Esophagus (tissue), 2 donors: ENCODE data around the gene FDX2. TPM values are rescaled to one million over a fixed set of nuclear protein-coding genes. Genes with fewer than 3 reads are reported as not detected.

ENCODE experiments used
- H3K27ac ChIP-seq, 2 donors: one replicate each; pipeline ENCODE4 v1.5.1; 2013; ENCODE audit warnings: low read depth in 2 of 2, mild to moderate bottlenecking in 2 of 2, inconsistent platforms in 1 of 2, low read length in 1 of 2, moderate library complexity in 1 of 2
- H3K27me3 ChIP-seq, 2 donors: one replicate each; pipeline ENCODE4 v1.6.1; 2013; ENCODE audit warnings: low read length in 2 of 2, control low read depth in 1 of 2, mild to moderate bottlenecking in 1 of 2; ENCODE audit not compliant: insufficient read depth in 2 of 2, control insufficient read depth in 1 of 2
- H3K36me3 ChIP-seq, 2 donors: one replicate each; pipeline ENCODE4 v1.6.1; 2013; ENCODE audit warnings: low read length in 1 of 2; ENCODE audit not compliant: control insufficient read depth in 2 of 2, insufficient read depth in 2 of 2
- H3K4me1 ChIP-seq, 2 donors: one replicate each; pipeline ENCODE4 v1.6.1; 2013; ENCODE audit warnings: low read length in 1 of 2; ENCODE audit not compliant: control insufficient read depth in 2 of 2, insufficient read depth in 2 of 2
- H3K4me3 ChIP-seq, 2 donors: one replicate each; pipeline ENCODE4 v1.5.1; 2013; ENCODE audit warnings: low read length in 2 of 2, mild to moderate bottlenecking in 2 of 2, low read depth in 1 of 2, moderate library complexity in 1 of 2
- H3K9me3 ChIP-seq, 2 donors: one replicate each; pipeline ENCODE4 v1.6.1; 2013; ENCODE audit warnings: mild to moderate bottlenecking in 2 of 2, low read depth in 1 of 2, low read length in 1 of 2, moderate library complexity in 1 of 2; ENCODE audit not compliant: control insufficient read depth in 2 of 2, insufficient read depth in 1 of 2
- WGBS, 2 donors: extraction: QIAGEN DNeasy Blood & Tissue Kit; methylation state at CpG; one replicate each; pipeline ENCODE4 v1.1.7; 2013; 5-methylcytosine and 5-hydroxymethylcytosine counted together
- polyA plus RNA-seq, 2 donors: library from polyadenylated mRNA; stranded (reverse); fragments of 200-250 nt; gene quantifications; one replicate each; pipeline ENCODE4 v1.2.3, GENCODE V29; 2013
- donor health status: healthy with polysubstance abuse.
- donor health status: Bipolar disorder and iron deficiency.

Gene FDX2
- polyA plus RNA-seq, 2 donors: 18.3 to 18.5 TPM

GRCh38 chr19:10271543-10272086 is 44.2 kb downstream of the FDX2 start:
- peaks cover 5 to 7% of the 10 kb centered on the region in 2 donors for H3K4me1 ChIP-seq
- no peaks in the 10 kb centered on the region for H3K36me3 ChIP-seq
- no peaks in the 10 kb centered on the region for H3K27me3 ChIP-seq
- 27 to 30% methylated on average over 12 of the region's 12 CpGs for WGBS, 2 donors
- peak overlapping the region; percentile 73 to 86 for H3K27ac ChIP-seq
- peak overlapping the region; percentile 42 to 46 for H3K4me3 ChIP-seq
- no peaks in the 10 kb centered on the region for H3K9me3 ChIP-seq

GRCh38 chr19:10270616-10271394 is 45.0 kb downstream of the FDX2 start, which contains the start of gene ICAM1:
TSS of gene ICAM1 (plus strand) at chr19:10271120. CDS start at chr19:10271160, 40 bp downstream.
- Histone ChIP-seq H3K27me3 (no peaks in the 10 kb centered on the region), H3K27ac (peak within 1 kb of the TSS; percentile 73 to 86), H3K36me3 (no peaks in the 10 kb centered on the region), H3K9me3 (no peaks in the 10 kb centered on the region), H3K4me3 (peak within 1 kb of the TSS; percentile 46 to 51), H3K4me1 (peaks cover 5 to 7% of the 10 kb centered on the region in 2 donors)
- 2 to 3% methylated on average over 51 of the region's 51 CpGs for WGBS, 2 donors

- WGBS, 2 donors: 2 to 3% methylated on average over 37 of the region's 37 CpGs
- Histone ChIP-seq H3K4me3 (peak overlapping the region; percentile 46 to 51), H3K4me1 (peaks cover 5 to 7% of the 10 kb centered on the region in 2 donors), H3K36me3 (no peaks in the 10 kb centered on the region), H3K9me3 (no peaks in the 10 kb centered on the region), H3K27ac (peak overlapping the region; percentile 73 to 86), H3K27me3 (no peaks in the 10 kb centered on the region)
Observed at GRCh38 chr19:10270180-10270615, 45.6 kb downstream of the FDX2 start.

- H3K4me1 ChIP-seq: peaks cover 5 to 7% of the 10 kb centered on the region in 2 donors
- WGBS, 2 donors: 3% methylated on average over 59 of the region's 59 CpGs
- no peaks in the 10 kb centered on the region for H3K36me3 ChIP-seq
- peak overlapping the region; percentile 46 to 51 for H3K4me3 ChIP-seq
- no peaks in the 10 kb centered on the region for H3K27me3 ChIP-seq
- H3K9me3 ChIP-seq: no peaks in the 10 kb centered on the region
- peak overlapping the region; percentile 73 to 86 for H3K27ac ChIP-seq
Observed at GRCh38 chr19:10269333-10270179, 46.3 kb downstream of the FDX2 start.

- Histone ChIP-seq H3K27ac (peak overlapping the region in 1 of 2 donors; percentile 53), H3K4me1 (peaks cover 5 to 7% of the 10 kb centered on the region in 2 donors), H3K27me3 (no peaks in the 10 kb centered on the region), H3K4me3 (no peak overlapping the region), H3K9me3 (no peaks in the 10 kb centered on the region), H3K36me3 (no peaks in the 10 kb centered on the region)
- 58 to 68% methylated on average over 5 to 6 of the region's 6 CpGs for WGBS, 2 donors
Observed at GRCh38 chr19:10268071-10268470, 47.7 kb downstream of the FDX2 start.

GRCh38 chr19:10266706-10267105 is 49.1 kb downstream of the FDX2 start:
- Histone ChIP-seq H3K9me3 (no peaks in the 10 kb centered on the region), H3K27ac (no peak overlapping the region), H3K4me3 (no peak overlapping the region), H3K27me3 (no peaks in the 10 kb centered on the region), H3K4me1 (peaks cover 5 to 7% of the 10 kb centered on the region in 2 donors), H3K36me3 (no peaks in the 10 kb centered on the region)
- WGBS, 2 donors: 80 to 86% methylated on average over 7 of the region's 7 CpGs

- Histone ChIP-seq H3K4me1 (peaks cover 0 to 4% of the 10 kb centered on the region in 2 donors), H3K4me3 (no peak overlapping the region), H3K36me3 (peaks cover 0 to 8% of the 10 kb centered on the region in 2 donors), H3K9me3 (no peaks in the 10 kb centered on the region), H3K27ac (no peak overlapping the region), H3K27me3 (no peaks in the 10 kb centered on the region)
- WGBS, 2 donors: 77 to 79% methylated on average over 7 of the region's 7 CpGs
Observed at GRCh38 chr19:10262771-10263170, 53.0 kb downstream of the FDX2 start.

GRCh38 chr19:10260141-10260584 is 55.7 kb downstream of the FDX2 start:
- H3K27ac ChIP-seq: peak overlapping the region in 1 of 2 donors; percentile 57
- no peaks in the 10 kb centered on the region for H3K9me3 ChIP-seq
- H3K27me3 ChIP-seq: no peaks in the 10 kb centered on the region
- H3K4me3 ChIP-seq: no peak overlapping the region
- peaks cover 11 to 21% of the 10 kb centered on the region in 2 donors for H3K36me3 ChIP-seq
- H3K4me1 ChIP-seq: peaks cover 0 to 4% of the 10 kb centered on the region in 2 donors
- WGBS, 2 donors: 43 to 57% methylated on average over 8 of the region's 8 CpGs
